HG03432 (cell line): ENCODE data around the gene SPARCL1.
A peak's percentile ranks its signal among the peaks of the same experiment; 100 is the strongest.
"Not testable (repeated sequence)": the region's sequence is repeated elsewhere in the genome, so short reads cannot be mapped to it uniquely, and the experiment has no call there.

Experiments
- ATAC-seq: cut with Tn5 transposase; IDR thresholded peaks from one replicate; pipeline ENCODE4 v1.9.1; 2021; ENCODE audit warnings: mild to moderate bottlenecking, moderate library complexity; ENCODE audit not compliant: unreplicated experiment

The SPARCL1 gene

GRCh38 chr4:87529187-87529586 lies at the start of gene SPARCL1:
SPARCL1 (minus strand) TSS chr4:87529376; CDS start chr4:87499574, 29,802 bp downstream.
- no peak for ATAC-seq

GRCh38 chr4:87575983-87576382 lies 46.8 kb upstream of the SPARCL1 start:
- no peak for ATAC-seq

GRCh38 chr4:87575408-87575807 lies 46.2 kb upstream of the SPARCL1 start:
- no peak for ATAC-seq

GRCh38 chr4:87574996-87575395 lies 45.8 kb upstream of the SPARCL1 start:
- no peak for ATAC-seq

GRCh38 chr4:87574376-87574775 lies 45.2 kb upstream of the SPARCL1 start:
- not testable (repeated sequence) for ATAC-seq

- no peak for ATAC-seq
Observed at GRCh38 chr4:87570290-87570805, 41.2 kb upstream of the SPARCL1 start.

GRCh38 chr4:87567191-87567590 lies 38.0 kb upstream of the SPARCL1 start:
- ATAC-seq = no peak

- ATAC-seq = no peak
Observed at GRCh38 chr4:87566276-87566675, 37.1 kb upstream of the SPARCL1 start.

GRCh38 chr4:87565746-87566145 lies 36.6 kb upstream of the SPARCL1 start:
- ATAC-seq = no peak

GRCh38 chr4:87560802-87561201 lies 31.6 kb upstream of the SPARCL1 start:
- no peak for ATAC-seq

- peak; percentile 100 for ATAC-seq
Observed at GRCh38 chr4:87559090-87559837, 30.1 kb upstream of the SPARCL1 start.

- ATAC-seq = no peak
Observed at GRCh38 chr4:87557348-87557747, 28.2 kb upstream of the SPARCL1 start.

- ATAC-seq = no peak
Observed at GRCh38 chr4:87555773-87556619, 26.8 kb upstream of the SPARCL1 start.

GRCh38 chr4:87553182-87553581 lies 24.0 kb upstream of the SPARCL1 start:
- no peak for ATAC-seq

GRCh38 chr4:87551361-87551760 lies 22.2 kb upstream of the SPARCL1 start:
- no peak for ATAC-seq

- no peak for ATAC-seq
Observed at GRCh38 chr4:87547016-87547708, 18.0 kb upstream of the SPARCL1 start.

- no peak for ATAC-seq
Observed at GRCh38 chr4:87545052-87545451, 15.9 kb upstream of the SPARCL1 start.

- ATAC-seq = no peak
Observed at GRCh38 chr4:87543835-87544461, 14.8 kb upstream of the SPARCL1 start.

- no peak for ATAC-seq
Observed at GRCh38 chr4:87542734-87543312, 13.6 kb upstream of the SPARCL1 start.

- ATAC-seq = no peak
Observed at GRCh38 chr4:87541956-87542709, 13.0 kb upstream of the SPARCL1 start.
